ENCODE results near the gene DARS1. TPM values are rescaled to one million over a fixed set of nuclear protein-coding genes. Genes with fewer than 3 reads are reported as not detected.
A peak's percentile ranks its signal among the peaks of the same experiment; 100 is the strongest.

Gene DARS1
- polyA plus RNA-seq (2013, experiment 1 of 2) = 78.5 TPM
- 93.1 TPM for polyA plus RNA-seq (2013, experiment 2 of 2)

DNA sequence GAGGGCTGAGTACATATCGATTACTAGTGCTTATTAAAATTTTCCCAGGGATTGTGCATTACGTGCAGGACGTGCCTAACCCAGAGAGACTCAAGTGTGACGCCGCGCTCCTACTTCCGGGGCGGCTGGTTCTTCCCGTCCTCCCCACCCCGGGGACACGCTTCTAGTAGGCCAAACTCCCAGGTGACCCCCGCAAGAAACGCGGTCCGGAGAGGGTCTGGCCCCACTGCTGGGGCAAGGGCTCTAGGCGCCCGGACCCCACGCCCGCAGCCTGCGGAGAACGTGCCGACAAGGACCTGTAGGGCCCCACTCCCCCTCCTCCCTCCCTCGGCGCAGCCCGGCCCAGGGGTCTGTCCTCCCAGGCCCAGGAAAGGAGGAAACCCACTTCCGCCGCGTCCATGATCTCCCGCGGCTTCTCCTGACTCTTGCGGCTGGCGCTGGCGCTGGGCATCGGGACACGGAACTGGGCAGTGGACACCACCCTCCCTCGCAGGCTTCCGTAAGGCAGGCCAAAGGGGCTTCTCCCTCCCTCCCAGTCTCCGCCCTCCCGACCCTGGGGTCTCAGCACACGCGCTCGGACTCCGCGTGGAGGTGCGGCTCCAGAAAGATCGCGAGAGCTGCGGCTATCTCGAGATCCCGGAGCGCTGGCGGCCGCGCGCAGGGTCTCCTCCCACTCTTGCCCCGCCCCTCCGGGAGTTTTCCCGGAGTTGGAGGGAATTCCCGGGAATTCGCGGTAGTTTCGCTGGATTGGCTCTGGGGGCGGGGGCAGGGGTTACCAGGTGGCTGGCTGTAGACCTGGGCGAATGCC is at the start of gene DARS1:
DARS1 (minus strand) TSS at position 609 of the 808 bp plus-strand sequence; CDS start at position 451, 158 bp downstream.
- H3K36me3 ChIP-seq (ENCODE audit: insufficient read depth, low read length) = peaks cover 37% of the 10 kb centered on the region
- H3K27me3 ChIP-seq (ENCODE audit: insufficient read depth, low read length) = no peaks in the 10 kb centered on the region
- H3K9ac ChIP-seq (ENCODE audit: low read depth, low read length) = peak within 1 kb of the TSS; percentile 97
- H3K9me3 ChIP-seq (ENCODE audit: insufficient read depth, low read depth, low read length) = no peaks in the 10 kb centered on the region
- H3K27ac ChIP-seq (ENCODE audit: low read depth, low read length) = peak within 1 kb of the TSS; percentile 83
- peaks cover 21% of the 10 kb centered on the region for H3K4me1 ChIP-seq (ENCODE audit: insufficient read depth, low read length)
- peak within 1 kb of the TSS; percentile 77 for H3K4me3 ChIP-seq (ENCODE audit: low read length)
- WGBS = 1% methylated on average over 64 of the region's 64 CpGs

DNA sequence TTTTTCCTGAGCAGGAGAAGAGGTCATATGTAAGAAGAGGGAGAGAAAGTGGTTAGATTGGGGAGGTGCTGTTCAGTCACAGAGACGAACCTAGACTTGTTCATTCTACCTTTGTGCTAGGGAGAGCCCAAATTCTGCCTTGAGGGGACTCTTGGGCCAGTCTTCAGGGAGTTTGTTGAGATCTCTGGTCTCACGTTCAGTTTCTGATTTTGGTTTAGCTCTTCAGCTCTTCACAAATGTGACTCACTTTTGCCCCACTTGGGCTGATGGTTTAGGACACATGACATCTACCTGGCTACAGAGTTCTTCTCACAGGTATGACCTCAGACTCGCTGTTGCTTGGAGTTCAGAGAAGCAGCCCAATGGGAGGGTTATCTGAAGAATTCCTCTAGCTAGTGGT is 49.2 kb upstream of the DARS1 start:
- no peak overlapping the region for H3K4me3 ChIP-seq (ENCODE audit: low read length)
- H3K4me1 ChIP-seq (ENCODE audit: insufficient read depth, low read length) = no peaks in the 10 kb centered on the region
- H3K36me3 ChIP-seq (ENCODE audit: insufficient read depth, low read length) = no peaks in the 10 kb centered on the region
- no peak overlapping the region for H3K27ac ChIP-seq (ENCODE audit: low read depth, low read length)
- WGBS = 88% methylated on average over 3 of the region's 3 CpGs
- no peaks in the 10 kb centered on the region for H3K9me3 ChIP-seq (ENCODE audit: insufficient read depth, low read depth, low read length)
- no peaks in the 10 kb centered on the region for H3K27me3 ChIP-seq (ENCODE audit: insufficient read depth, low read length)
- no peak overlapping the region for H3K9ac ChIP-seq (ENCODE audit: low read depth, low read length)

DNA sequence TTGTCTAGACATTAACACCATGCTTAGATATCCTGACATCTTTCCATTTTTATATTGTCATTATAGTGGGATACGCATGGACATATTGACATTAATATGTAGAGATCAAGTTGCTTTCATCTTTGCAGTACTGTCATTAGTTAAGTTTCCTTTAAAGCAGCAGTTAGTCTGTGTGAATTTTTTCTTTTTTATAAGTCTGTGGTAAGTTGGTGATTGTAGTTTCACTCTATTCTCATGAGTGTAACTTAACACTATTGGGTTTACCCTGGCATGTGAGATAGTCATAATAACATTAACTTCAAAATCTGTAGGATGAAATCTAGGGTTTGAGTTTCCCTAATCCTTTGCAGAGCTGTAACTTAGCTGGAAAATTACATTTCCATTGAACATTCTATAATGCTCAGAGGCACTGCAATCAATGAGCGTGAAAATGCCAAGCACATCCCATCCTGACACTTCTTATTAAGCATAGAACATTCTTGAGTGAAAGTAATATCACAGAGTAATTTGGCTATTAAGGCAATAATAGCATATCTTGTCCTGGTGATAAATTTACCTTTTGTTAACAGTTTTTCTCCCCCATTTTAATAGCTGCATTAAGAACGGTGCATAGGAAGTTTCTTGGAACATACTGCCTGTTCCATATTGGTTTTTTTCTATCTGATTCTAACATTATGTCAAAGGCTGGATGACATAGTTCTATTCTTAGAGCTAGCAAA is 47.5 kb upstream of the DARS1 start:
- no peaks in the 10 kb centered on the region for H3K36me3 ChIP-seq (ENCODE audit: insufficient read depth, low read length)
- no peaks in the 10 kb centered on the region for H3K27me3 ChIP-seq (ENCODE audit: insufficient read depth, low read length)
- no peaks in the 10 kb centered on the region for H3K9me3 ChIP-seq (ENCODE audit: insufficient read depth, low read depth, low read length)
- H3K27ac ChIP-seq (ENCODE audit: low read depth, low read length) = no peak overlapping the region
- H3K4me3 ChIP-seq (ENCODE audit: low read length) = no peak overlapping the region
- no peaks in the 10 kb centered on the region for H3K4me1 ChIP-seq (ENCODE audit: insufficient read depth, low read length)
- H3K9ac ChIP-seq (ENCODE audit: low read depth, low read length) = no peak overlapping the region
- WGBS = 100% methylated on average over 2 of the region's 3 CpGs

DNA sequence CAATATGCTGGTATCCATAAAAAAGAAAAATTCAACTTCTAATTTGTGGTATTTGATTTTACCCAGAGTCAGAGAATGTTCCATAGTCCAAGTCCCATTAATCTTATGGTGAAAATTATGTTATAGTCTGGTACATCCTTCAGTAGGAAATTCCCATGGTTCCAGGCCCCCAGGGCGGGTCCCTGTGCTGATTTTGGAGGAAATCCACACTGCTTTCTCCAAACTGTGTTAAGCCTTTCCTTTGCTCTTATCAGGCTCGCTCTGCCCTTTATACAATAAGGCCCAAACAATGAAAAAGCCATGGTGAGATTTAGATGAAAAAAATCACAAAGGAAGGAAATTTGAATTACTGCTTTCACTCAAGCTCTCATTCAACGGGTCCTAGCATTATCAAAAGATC is 46.8 kb upstream of the DARS1 start:
- 95% methylated on average over 1 of the region's 3 CpGs for WGBS
- Histone ChIP-seq H3K4me1 (ENCODE audit: insufficient read depth, low read length) (peaks cover 4% of the 10 kb centered on the region; the same call in 1 of the 2 replicates), H3K9me3 (ENCODE audit: insufficient read depth, low read depth, low read length) (no peaks in the 10 kb centered on the region), H3K27me3 (ENCODE audit: insufficient read depth, low read length) (no peaks in the 10 kb centered on the region), H3K9ac (ENCODE audit: low read depth, low read length) (no peak overlapping the region), H3K4me3 (ENCODE audit: low read length) (no peak overlapping the region), H3K27ac (ENCODE audit: low read depth, low read length) (no peak overlapping the region), H3K36me3 (ENCODE audit: insufficient read depth, low read length) (no peaks in the 10 kb centered on the region)

DNA sequence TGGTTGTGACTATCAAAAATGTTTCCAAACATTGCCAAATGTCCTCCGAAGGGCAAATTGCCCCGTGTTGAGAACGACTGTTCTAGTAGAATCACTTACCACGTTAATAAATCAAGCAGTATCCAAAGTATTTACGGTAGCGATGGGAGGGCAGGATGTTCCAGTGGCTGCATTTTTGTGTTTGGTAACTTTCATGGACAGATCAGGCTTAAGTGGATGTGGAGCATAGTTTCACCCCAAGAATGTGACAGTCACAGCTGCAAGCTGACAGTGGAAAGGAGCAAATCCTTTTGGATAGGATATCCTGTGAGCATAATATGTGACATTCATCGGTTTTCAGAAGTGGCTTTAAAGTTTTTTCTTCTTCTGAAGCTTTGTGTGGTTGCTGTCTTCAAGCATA is 46.3 kb upstream of the DARS1 start:
- no peak overlapping the region for H3K9ac ChIP-seq (ENCODE audit: low read depth, low read length)
- H3K36me3 ChIP-seq (ENCODE audit: insufficient read depth, low read length) = no peaks in the 10 kb centered on the region
- H3K27ac ChIP-seq (ENCODE audit: low read depth, low read length) = no peak overlapping the region
- 92% methylated on average over 7 of the region's 7 CpGs for WGBS
- H3K4me1 ChIP-seq (ENCODE audit: insufficient read depth, low read length) = peaks cover 9% of the 10 kb centered on the region; the same call in 1 of the 2 replicates
- H3K4me3 ChIP-seq (ENCODE audit: low read length) = no peak overlapping the region
- H3K27me3 ChIP-seq (ENCODE audit: insufficient read depth, low read length) = no peaks in the 10 kb centered on the region
- no peaks in the 10 kb centered on the region for H3K9me3 ChIP-seq (ENCODE audit: insufficient read depth, low read depth, low read length)

DNA sequence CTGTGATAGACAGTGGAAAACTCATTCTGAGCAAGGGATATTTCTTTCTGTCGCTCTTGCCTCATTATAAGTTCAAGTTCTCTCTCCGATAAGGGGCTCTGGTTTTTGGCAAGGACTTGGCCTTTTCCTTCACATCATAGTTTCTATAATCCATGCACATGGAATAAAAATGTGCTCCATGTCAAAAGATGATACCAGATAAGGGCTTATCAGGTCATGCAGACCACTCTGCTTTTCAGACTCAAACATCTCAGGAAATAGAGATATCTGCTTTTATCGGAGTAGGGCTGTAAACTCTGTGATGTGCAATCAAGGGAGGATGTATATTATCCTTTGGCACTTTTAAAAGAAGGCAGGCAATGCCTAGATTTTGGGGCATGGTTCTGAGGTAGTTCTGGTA is 45.0 kb upstream of the DARS1 start:
- H3K4me1 ChIP-seq (ENCODE audit: insufficient read depth, low read length) = peaks cover 14% of the 10 kb centered on the region; the same call in 1 of the 2 replicates
- H3K9ac ChIP-seq (ENCODE audit: low read depth, low read length) = no peak overlapping the region
- no peaks in the 10 kb centered on the region for H3K9me3 ChIP-seq (ENCODE audit: insufficient read depth, low read depth, low read length)
- H3K27ac ChIP-seq (ENCODE audit: low read depth, low read length) = no peak overlapping the region
- H3K36me3 ChIP-seq (ENCODE audit: insufficient read depth, low read length) = no peaks in the 10 kb centered on the region
- WGBS = 94% methylated on average over 3 of the region's 3 CpGs
- no peak overlapping the region for H3K4me3 ChIP-seq (ENCODE audit: low read length)
- H3K27me3 ChIP-seq (ENCODE audit: insufficient read depth, low read length) = 0 out of 2 replicates have a peak, but pooled peaks cover 3% of the 10 kb centered on the region

DNA sequence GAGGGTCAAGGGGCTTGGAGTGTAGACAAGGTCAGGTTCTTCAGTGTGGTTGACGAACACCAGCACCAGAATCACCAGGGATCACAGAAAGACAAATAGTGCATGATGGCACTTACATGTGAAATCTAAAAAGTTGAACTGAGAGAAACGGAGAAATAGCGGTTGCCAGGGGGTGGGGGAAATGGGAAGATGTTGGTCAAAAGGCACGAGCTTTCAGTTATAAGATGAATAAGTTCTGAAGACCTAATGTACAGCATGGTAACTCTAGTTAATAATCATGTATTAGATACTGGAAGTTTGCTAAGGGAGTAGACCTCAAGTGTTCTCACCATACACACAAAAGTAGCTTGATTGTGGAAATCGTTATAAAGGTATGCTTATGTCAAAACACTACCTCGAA is 43.7 kb upstream of the DARS1 start:
- no peak overlapping the region for H3K4me3 ChIP-seq (ENCODE audit: low read length)
- H3K4me1 ChIP-seq (ENCODE audit: insufficient read depth, low read length) = peaks cover 22% of the 10 kb centered on the region
- H3K9ac ChIP-seq (ENCODE audit: low read depth, low read length) = no peak overlapping the region
- H3K27ac ChIP-seq (ENCODE audit: low read depth, low read length) = no peak overlapping the region
- H3K9me3 ChIP-seq (ENCODE audit: insufficient read depth, low read depth, low read length) = no peaks in the 10 kb centered on the region
- H3K36me3 ChIP-seq (ENCODE audit: insufficient read depth, low read length) = no peaks in the 10 kb centered on the region
- 95% methylated on average over 4 of the region's 6 CpGs for WGBS
- H3K27me3 ChIP-seq (ENCODE audit: insufficient read depth, low read length) = 0 out of 2 replicates have a peak, but pooled peaks cover 3% of the 10 kb centered on the region

DNA sequence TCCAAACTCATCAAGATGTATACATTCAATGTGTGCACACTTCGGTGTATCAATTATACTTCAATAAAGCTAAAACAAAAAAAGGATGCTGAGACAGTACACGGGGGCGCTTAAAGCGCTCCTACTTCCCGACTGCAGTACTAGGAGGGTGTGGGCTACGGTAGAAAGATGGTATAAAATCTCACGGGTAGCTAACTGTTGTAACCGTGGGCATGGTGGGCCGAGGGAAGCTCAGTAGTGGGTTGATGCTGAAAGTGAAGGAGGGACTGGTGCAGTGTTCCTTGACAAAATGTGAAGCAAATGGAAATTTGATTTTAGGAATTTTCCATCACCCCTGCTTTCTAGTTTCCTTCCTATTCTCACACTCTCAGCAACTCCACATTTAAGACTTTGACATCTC is 42.6 kb upstream of the DARS1 start:
- Histone ChIP-seq H3K27ac (ENCODE audit: low read depth, low read length) (no peak overlapping the region), H3K9ac (ENCODE audit: low read depth, low read length) (no peak overlapping the region), H3K9me3 (ENCODE audit: insufficient read depth, low read depth, low read length) (no peaks in the 10 kb centered on the region), H3K36me3 (ENCODE audit: insufficient read depth, low read length) (no peaks in the 10 kb centered on the region), H3K4me1 (ENCODE audit: insufficient read depth, low read length) (peaks cover 22% of the 10 kb centered on the region), H3K4me3 (ENCODE audit: low read length) (no peak overlapping the region), H3K27me3 (ENCODE audit: insufficient read depth, low read length) (0 out of 2 replicates have a peak, but pooled peaks cover 3% of the 10 kb centered on the region)
- WGBS = 94% methylated on average over 9 of the region's 9 CpGs

DNA sequence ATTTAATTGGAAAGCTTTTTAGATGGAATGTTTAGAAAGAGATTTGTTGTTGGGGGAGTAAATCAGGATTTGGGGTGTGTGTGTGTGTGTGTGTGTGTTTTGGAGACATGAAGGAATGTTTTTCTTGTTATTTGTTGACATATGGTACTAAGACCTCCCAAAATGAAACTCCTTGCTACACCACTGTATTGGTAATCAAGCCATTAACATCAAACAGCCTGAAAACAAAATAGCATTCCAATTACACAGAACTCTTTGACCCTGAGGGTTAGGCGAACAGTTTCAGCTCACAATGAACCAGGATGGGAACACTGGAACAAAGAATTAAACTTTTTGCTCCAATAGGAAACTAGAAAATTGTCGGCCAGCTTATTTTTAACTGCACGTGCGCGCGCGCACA is 41.7 kb upstream of the DARS1 start:
- Histone ChIP-seq H3K9ac (ENCODE audit: low read depth, low read length) (no peak overlapping the region), H3K4me3 (ENCODE audit: low read length) (no peak overlapping the region), H3K36me3 (ENCODE audit: insufficient read depth, low read length) (no peaks in the 10 kb centered on the region), H3K4me1 (ENCODE audit: insufficient read depth, low read length) (peaks cover 22% of the 10 kb centered on the region), H3K27me3 (ENCODE audit: insufficient read depth, low read length) (0 out of 2 replicates have a peak, but pooled peaks cover 3% of the 10 kb centered on the region), H3K27ac (ENCODE audit: low read depth, low read length) (no peak overlapping the region), H3K9me3 (ENCODE audit: insufficient read depth, low read depth, low read length) (no peaks in the 10 kb centered on the region)
- WGBS = 89% methylated on average over 7 of the region's 7 CpGs

DNA sequence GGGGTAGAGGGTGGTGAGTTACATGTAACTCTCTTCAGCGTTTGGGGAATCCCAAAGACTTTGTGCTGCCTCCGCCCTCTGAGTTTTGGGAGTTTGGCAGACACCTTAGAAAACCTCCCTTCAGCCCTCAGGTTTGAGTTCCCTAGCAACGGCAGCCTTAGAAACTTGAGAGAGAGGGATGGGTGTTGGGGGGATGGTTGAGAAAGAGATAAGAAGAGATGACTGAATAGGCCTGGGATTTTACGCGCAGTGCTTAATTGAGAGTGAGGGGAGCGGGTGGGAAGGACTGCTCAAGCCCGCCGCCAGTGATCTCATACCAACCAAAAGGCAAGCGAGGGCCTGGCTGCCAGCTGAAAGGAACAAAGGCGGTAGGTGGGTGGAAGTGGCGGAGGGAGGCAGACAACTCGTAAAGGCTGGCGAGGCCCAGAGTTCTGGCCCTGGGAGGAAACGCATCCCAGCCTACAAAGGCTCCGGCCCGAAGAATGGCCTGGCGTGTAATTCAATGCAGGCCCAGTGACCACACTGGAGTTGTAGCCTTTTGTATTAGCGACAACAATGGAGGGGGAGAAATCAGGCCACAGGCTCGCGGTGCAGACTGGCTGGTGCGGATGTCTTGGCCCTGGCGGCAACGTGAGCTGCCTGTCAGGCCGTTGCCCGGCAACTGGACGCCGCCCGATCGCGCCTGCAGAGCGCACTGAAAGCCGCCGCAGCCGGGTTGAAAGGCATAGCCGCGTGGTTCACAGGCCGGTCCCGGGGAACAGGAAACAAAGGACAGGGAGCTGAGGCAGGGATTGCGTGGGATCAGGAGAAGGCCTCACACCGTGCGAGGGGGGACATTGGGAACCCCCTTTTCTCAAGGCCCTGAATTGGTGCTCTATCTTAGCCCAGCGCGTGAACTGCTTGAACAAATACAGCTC is 39.9 kb upstream of the DARS1 start:
- H3K9ac ChIP-seq (ENCODE audit: low read depth, low read length) = peak overlapping the region; percentile 73
- peak overlapping the region; percentile 53 for H3K4me3 ChIP-seq (ENCODE audit: low read length)
- H3K27me3 ChIP-seq (ENCODE audit: insufficient read depth, low read length) = 0 out of 2 replicates have a peak, but pooled peaks cover 3% of the 10 kb centered on the region
- H3K9me3 ChIP-seq (ENCODE audit: insufficient read depth, low read depth, low read length) = no peaks in the 10 kb centered on the region
- H3K27ac ChIP-seq (ENCODE audit: low read depth, low read length) = peak overlapping the region; percentile 84
- H3K4me1 ChIP-seq (ENCODE audit: insufficient read depth, low read length) = peaks cover 22% of the 10 kb centered on the region
- WGBS = 8% methylated on average over 43 of the region's 43 CpGs
- no peaks in the 10 kb centered on the region for H3K36me3 ChIP-seq (ENCODE audit: insufficient read depth, low read length)

Measured in HUES64 (cell line).